UCSD-AML1 (cell line): ENCODE data around the gene SLC8A1.

ENCODE experiments used
- DNase-seq: peaks from one replicate; lab custom pipeline; 2025; ENCODE audit not compliant: unreplicated experiment; lab: John Stamatoyannopoulos, UW

SLC8A1 gene

DNA sequence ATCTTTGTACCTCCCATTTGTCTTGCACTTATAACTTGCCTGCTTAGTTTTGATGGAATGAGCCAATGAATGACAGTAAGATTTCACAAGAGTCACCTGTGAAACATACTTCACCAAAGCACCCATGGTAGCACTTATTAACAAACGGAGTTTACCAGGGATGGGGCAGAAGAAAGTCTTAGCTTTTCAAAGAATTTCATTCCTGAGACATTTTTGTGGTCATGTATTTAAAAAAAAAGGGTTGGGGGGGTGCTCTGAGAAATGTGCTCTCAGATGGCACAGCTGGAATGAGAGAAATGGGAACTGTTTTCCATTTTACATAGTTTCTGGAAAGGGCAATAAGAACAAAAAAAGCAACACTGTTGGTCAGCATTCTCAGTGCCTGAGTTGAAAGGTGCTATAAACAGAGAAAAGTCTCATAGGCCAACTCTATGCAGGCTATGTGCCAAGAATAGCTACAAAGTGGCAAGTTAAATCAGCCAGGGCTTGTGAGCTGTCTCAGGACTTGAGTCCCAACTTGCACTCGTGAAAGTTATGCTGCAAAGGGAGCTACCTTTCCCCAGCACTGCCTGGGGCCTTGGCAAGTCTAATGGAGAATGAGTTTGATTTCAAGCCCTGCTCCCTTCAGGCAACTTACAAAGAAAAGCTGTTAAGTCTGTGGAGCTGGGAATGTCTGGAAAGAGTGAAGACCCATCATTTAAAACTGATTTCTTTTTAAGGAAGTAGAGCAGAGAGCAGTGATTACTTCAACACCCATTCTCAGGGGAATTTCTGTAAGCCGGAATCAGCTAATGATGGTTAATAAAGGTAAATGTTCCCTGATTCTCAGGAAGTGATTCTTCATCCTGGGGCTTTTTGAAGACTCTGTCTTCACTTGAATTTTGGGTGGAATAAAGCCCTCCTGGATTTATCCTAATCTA lies 170.6 kb downstream of the SLC8A1 start:
- no peak for DNase-seq

DNA sequence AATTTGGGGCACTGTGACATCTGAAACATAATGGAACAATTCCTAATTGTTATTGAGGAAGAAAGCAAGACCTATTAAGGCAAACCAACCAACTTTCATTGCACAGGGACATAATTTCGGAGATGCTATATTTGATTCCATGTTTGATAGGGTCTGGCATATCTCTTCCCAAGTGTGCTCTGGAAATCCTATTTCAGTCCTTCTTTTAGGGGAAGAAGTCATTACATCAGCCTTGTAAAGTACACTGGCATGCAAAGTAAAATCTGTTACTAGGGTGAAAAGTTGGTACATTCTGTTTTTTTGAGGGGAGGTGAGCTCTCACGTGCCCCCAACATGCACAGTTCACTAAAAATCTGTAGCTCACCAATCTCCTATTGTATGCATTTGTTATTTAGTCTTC lies 172.4 kb downstream of the SLC8A1 start:
- no peak for DNase-seq

DNA sequence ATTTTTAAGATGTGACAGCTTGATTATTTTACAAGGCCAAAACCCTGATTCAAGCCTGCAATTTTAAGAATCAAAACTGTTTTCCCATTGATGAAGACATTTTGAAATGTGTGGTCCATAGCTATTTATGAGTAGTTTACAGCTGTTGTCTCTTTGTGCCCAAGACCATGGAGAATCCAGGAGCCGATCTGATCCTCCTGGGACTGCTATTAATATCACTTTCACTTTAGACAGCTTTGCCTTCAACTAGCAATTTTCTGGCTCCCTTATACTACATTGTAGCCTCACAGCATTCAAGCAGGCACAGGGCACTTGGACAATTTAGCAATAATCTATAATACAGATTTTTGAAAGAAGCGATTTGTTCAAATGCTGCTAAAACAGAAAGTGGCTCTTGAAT lies 172.9 kb downstream of the SLC8A1 start:
- DNase-seq: no peak

DNA sequence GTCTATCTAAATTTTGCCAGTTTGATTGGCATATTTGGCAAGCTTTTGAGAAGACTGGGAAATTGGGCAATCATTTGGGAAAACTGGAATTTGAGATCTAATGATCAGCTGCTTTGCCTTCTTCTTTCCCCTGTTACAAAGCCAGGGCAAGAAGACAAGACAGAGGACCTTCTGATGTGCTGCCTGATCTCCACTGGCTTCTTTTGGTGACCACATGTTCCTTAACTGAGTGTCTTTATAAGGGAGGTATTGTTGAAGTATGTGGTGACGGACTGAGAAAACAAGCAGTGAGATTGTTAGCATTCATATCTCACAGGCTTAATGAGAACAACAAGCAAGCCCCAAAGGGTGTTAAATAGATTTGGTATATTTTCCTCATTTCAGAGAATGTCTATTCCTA lies 175.8 kb downstream of the SLC8A1 start:
- no peak for DNase-seq

DNA sequence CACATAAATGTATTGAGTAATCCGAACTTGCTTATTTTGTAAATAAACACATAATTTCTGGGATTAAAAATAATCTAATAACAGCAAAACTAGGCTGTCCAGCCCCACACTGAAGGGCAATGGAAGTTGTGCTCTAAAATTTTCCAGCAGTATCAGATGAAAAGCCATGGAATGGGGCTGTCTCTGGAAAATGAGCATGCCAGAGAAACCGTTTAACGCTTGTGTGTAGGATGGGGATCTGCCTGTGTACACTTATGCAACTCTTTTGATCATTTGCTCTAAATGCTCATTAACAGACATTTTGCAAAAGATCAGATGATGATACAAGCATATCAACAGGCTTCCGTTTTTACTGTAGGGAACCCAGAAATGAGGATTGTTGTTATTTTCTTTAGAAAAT lies 177.6 kb downstream of the SLC8A1 start:
- DNase-seq: no peak

DNA sequence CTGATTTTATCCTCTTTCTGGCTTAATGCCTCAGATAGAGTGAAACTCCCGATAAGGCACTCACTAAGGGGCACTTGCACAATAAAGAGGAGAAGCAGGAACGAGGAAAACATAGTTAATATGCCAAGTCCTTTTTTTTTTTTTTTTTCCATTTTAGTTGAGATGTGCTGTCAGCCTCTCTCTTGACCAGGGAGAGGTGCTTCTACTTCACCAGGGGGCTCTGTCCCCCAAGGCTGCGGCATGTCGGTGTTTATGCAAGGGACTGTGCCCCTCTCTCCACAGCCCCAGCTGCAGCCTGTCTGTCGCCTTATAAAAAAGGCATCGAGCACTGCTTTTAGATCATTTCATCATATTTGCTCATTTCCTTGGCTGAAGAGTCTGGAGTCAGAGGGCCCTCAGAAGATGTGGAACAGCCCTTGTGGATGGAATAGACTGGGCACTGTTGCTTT lies 178.1 kb downstream of the SLC8A1 start:
- DNase-seq: no peak

DNA sequence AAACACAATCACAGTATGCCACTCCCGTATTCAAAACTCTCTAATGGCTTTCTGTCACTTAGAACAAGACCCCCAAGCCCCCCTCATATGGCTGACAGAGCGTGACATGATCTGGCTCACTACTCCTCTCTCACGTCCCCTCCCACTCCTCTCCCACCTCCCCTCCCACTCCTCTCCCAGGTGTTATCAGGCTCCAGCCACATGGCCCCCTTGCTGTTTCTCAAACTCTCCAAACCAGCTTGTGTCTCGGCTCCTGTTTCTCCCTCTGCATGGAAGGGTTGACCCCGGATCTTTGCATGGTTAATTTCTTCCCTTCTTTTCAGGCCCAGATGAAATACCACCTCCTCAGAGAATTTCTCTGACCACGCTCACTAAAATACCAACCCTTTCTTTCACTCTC lies 180.8 kb downstream of the SLC8A1 start:
- no peak for DNase-seq

DNA sequence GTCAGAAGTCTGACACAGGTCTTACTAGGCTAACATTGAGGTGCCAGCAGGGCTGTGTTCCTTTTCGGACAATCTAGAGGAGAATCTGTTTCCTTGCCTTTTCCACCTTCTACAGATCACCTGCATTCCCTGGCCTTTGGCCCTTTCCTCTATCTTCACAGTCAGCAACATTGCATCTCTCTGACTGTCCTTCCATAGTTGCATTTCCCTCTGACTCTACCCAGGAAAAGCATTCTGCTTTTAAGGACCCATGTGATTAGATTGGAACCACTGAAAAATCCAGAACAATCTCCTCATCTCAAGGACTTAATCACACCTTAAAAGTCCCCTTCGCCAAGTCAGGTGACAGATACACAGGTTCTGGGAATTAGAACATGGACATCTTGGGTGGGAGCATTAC lies 181.5 kb downstream of the SLC8A1 start:
- DNase-seq: no peak

DNA sequence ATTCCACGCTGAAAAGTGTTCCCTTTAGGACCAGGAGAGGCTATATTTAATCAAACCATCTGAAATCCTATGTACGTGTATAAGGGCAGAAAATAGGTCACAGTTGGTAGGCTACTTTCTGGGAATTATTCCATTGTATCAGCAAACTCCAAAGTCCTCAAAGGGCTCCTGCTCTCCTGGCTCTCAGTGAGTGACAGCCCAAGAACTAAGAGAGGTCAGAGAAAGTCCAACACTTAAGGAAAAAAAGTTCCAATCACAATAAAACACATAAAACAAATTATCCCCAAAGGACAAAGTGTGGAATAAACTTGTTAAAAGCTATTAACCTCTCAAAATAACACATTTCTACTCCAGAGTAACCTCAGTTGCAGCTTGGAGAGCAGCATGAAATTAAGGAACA lies 183.3 kb downstream of the SLC8A1 start:
- DNase-seq: no peak

DNA sequence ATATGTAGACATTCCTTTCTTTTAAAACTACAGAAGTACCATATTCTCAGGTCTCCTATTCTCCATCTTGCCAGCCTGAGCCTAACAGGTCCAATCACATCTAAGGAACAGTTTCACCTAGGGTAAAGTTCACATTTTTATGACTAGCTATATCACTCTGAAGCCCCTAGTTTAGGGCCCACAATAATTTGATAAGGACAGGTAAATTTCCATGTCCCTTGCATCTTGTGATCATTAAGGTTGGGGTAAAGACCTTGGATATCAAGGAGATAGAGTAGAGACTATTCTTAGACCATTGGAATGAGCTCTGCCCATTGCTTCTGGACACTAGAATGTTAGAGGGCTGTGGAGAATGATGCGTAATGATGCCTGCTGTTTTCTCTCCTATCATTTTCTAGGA lies 185.7 kb downstream of the SLC8A1 start:
- DNase-seq: no peak

DNA sequence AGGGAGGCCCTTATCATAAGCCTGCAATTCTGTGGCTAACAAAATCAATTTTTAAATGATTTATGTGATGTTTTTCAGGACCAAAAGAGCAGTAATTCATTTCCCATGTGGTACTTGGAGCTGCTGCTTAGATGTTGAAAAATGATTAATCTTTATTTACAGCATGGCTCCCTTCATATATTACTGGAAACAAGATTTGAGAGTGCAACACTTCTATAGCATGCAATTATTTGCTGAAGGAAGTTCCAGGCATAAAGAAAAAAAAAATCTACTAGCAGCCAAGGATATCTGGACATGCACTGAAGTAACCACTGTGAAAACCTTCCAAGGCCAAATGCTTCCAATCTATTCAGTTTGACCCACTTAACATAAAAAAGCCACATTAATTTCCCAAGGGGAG lies 186.3 kb downstream of the SLC8A1 start:
- no peak for DNase-seq

DNA sequence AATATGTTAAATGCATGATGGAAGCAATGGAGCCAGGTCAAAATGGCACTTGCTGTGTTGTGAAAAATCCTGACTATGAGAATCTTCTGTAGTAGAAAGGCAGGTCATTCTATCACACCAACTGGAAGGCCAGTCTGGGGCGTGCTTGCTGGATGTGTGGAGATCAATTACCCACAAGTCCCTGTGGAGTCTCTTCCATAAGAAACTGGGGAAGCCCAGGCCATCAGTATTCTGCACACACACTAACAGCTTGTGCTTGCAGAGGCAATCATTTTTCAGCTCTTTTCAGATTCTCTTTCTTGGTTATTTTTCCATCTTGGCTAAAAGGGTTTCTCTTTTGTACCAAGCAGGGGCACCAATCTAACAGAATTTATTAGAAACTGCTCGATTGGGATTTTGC lies 190.8 kb downstream of the SLC8A1 start:
- no peak for DNase-seq

DNA sequence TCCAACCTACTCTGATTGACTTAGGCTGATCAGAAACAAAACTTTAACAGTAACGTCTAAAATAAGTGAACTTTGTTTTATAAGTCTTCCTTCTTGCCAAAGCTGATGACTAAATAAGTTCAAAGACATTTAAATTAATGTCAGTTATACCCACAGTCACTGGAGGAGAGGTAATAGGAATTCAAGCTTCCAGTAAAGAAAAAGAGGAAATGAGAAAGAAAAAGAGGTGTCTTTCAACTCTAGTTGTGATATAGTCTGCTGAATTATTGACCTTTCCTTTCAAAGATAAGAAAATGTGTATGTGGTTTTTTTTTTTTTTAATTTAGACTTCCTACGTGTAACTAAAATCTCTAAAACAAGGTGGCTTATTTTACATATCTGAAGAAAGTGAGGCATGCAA lies 191.5 kb downstream of the SLC8A1 start:
- no peak for DNase-seq

DNA sequence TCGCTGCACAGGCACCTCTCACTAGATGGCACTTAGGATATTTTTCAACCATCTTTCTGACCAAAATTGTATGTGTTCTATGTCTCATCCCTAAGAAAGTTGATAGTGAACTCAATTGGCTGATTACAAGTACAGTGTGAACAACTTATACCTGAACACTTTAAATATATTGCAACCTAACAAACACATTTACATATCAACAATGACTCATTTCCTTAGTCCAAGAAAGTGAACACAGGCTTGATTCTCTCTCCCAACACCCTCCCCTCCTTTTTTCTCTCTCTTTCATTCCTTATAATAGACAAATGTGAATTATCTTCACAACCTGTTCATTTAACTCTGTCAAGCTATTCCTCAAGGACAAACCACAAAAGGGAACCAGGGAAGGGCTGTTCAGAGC lies 192.0 kb downstream of the SLC8A1 start:
- no peak for DNase-seq

DNA sequence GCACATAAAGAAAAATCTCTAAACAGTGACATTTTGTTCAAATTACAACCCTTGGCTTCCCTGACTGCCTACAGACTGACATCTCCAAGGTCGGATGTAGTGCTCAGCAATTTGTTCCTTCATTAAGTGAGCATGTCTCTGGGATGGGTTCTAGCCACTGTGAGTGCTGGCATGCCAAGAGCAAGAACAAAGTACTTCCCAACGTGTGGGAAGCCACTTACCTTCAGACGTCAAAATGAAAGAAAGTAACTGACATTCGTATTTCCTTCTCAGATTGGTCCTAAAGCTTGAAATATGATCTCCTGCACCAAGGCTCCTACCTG lies 193.8 kb downstream of the SLC8A1 start:
- DNase-seq: no peak

DNA sequence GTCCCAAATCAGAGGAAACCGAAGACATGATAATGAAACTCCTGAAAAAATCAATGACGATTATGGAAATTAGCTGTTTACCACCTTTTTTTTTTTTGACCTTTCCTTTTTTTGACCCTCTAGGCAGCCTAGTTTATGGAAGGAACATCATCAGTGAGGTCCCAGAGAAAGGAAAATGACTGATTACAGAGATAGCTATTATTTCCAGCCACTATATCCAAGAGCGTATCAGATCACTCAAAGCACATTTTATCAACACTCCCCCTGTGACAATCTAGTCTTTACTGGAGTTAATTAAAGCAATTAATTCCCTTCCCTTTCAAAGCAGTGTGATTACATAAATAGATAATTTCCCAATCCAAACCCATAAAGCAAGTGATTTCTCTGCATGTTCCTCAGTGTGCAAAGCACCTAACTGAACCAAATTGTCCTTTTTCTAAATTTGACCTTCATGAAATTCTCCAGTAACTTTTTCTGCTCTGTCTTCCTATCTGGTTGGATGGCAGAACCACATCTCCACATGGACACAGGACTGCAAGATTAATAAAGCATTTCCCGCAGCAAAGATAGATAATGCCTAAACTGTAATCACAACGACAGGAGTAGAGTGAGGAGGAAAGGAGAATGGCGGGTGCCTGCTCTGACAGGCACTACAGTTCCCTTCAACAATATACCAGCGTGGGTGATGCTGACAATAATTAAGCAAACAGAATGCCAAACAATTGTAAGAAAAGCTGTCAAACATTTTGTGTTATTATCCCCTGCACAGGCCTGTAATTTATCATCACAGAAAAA lies 194.4 kb downstream of the SLC8A1 start:
- no peak for DNase-seq

DNA sequence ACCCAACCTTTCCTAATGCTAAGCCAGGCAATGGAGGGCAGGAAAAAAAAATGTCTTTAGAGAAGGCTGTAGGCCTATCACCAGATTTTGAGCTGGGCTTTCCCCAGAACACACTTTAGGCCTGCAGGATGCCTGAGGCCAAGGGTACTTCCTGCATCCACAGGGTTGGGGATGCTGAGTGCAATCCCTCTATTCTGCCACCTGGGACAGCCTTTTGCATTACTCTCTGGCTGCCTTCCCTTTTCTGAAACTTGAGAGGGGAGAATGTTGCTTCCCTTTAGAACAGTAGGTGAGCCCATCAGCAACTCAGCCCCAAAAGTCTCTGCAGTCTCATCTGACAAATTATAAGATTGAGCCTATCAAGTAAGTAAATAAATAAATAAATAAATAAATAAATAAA lies 195.2 kb downstream of the SLC8A1 start:
- DNase-seq: no peak

DNA sequence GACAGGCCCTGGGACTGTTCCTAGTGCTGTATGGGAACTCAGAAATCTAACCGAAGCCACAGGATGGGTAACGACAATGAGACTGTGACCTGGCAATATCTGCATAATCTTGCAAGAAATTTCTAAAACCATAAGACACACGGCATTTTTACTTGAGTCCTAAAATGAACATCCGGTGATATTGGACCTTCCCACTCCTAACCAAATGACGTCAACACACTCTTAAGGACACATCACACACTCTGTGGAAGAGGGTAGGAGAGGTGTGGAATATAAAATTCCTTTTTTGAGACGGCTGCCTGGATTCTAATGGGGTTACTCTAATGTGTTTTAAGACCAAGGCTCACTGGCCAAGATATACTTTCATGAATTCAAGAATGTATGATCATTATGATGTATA lies 195.9 kb downstream of the SLC8A1 start:
- DNase-seq: no peak

DNA sequence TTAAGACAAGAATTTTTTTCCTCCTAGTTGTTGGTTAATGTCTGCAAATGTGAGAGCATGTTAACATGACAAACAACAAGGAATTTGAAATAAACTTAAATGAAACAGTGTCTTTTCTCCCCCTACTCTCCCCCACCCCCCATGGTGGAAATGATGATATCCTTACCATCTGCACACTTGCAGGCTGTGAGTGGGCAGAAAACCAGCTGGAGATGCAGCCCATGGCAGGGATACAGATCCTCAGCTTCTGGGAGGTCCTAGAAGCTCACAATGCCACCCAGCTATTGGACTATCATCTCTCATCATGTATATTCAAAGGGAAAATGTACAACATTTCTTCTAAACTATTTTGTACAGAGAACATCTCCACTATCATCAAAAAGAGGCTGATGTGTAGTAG lies 196.8 kb downstream of the SLC8A1 start:
- no peak for DNase-seq

DNA sequence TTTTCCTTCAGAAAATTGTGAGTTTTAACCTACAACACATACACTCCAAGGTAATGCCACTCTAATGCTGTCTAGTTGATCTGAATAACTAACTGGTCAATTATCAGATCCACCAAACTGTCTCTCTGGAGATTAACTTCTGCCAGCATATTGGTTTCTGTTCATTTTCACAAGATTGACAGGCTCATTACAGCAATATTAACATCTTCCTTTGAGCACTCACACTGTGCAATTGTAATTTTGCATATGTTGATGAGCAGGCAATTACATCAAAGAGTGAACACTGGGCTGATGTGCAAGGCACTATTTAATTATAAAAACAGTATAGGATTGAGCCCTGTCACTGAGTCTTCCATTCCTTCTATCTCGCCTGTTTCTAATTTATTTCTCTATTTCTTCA lies 197.3 kb downstream of the SLC8A1 start:
- DNase-seq: no peak

DNA sequence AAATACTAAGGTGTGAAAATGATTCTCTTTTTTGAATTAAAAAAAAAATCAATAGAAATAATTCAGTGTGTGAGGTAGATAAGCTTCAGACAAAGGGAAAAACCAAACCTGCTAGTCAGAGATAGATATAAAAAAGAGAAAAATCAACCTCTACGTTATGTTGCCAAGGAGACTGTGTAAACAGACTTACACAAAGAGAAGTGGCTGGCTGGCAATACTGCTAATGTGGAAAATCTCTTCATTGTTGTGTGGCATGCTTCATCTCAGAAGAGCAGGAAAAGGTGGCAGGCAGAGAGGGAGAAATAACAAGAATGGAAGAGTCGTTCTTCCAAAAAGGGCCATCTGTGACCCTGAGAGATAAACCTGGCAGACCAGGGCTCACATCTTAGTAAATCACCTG lies 200.8 kb downstream of the SLC8A1 start:
- no peak for DNase-seq

DNA sequence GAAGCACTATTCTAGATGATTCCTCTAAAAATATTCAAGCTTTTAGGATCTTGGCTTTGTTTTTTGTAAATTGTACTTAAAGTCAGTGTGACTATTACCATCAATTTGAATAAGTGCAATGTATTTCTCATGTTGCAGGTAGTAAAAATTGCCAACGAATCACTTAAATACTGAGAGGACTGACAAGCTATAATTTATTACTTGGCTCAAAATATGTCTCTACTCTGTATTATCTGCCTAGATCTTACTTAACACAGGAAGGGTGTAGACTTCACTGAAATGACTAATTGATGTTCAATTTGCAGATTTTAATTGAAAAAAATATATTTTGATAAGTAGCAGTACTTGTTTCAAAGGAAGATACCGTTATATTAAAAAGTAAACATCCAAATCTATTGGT lies 202.3 kb downstream of the SLC8A1 start:
- DNase-seq: no peak
